TTC549 (cell line): Measurements from ENCODE around the gene OTUD4.
"Not testable (repeated sequence)": the region's sequence is repeated elsewhere in the genome, so short reads cannot be mapped to it uniquely, and the experiment has no call there.

Experiments used
- FAIRE-seq: peaks from 2 replicates; lab custom pipeline; 2012; peaks lifted over from hg19 to GRCh38; lab: Jason Lieb, UNC

Gene OTUD4

DNA sequence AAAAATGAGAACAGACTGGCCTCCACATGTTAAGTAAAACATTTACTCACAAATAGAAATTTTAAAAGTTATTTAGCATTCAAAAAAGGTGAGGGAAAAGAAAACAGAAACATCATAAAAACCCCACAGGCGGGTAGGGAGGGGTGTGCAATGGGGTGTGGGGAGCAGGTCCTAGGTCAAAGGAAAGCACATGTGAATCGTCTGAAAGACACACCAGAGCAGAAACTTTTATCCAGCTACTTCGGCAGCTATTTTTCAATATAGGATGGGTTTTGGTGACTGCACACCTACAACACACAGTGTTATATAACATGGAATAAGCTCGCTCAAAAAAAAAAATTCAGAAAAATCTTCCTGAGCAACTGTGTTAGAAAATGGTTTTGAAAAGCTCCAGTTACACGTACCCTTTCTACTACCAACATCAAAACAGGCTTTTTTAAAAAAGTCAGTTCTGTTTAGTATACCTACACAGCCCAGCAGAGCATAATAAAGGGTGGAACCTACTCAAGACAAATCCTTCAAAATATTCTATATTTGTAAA is 1.6 kb downstream of the OTUD4 start:
- FAIRE-seq = no peak

- no peak for FAIRE-seq
These were observed 2.4 kb downstream of the OTUD4 start for GRCh38 chr4:145177906-145178538.

DNA sequence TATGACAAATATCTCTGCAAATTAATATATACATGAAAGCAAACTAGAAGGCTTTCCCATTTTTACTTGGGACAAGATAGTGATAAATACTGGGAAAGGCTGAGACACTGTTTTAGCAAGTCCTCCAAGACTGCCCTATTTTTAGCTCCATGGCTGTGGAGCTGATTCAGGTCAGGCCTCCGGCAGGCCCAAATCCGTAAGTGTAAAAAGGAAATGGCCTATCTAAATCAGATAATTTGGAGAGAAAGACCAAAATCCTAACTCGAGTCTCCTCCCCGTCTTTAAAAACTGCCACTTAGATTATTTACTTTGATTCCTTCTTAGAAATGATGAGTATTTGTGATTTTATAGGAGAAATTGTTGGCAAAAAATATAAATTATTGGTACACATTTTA is 2.9 kb downstream of the OTUD4 start:
- FAIRE-seq = no peak

DNA sequence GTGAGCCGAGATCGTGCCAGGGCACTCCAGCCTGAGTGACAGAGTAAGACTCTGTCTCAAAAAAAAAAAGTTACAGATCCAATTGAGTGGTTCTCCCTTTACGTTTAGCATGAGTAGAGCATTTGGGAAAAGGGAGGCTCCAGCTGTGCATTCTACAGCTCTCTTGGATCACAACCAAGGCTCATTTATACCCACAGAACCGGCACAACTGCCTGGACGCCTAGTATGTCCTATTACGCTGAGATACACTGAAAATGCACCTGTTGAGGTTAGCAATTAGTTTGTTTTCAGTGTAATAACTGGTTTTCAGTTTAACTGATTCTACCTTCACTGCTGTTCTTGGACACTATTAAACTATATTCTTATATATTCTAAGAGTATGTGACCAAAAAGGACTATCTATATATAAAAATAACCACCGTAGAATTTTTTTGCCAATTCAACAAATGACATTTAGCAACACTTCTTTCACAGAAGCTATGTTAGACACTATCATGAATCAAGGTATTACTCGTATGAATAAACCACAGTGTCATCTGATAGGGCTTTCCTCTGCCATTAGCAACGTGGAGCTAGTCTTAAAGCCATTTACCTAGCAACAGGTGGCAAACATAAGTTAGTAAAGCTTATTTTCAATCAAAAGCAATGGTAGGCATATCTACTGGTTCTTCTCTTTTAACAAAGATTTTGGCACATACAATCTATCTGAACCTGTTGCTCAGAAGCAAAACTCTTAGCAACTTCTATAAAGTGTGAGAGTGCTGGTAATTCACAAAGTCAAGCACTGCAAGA is 3.6 kb downstream of the OTUD4 start:
- no peak for FAIRE-seq

DNA sequence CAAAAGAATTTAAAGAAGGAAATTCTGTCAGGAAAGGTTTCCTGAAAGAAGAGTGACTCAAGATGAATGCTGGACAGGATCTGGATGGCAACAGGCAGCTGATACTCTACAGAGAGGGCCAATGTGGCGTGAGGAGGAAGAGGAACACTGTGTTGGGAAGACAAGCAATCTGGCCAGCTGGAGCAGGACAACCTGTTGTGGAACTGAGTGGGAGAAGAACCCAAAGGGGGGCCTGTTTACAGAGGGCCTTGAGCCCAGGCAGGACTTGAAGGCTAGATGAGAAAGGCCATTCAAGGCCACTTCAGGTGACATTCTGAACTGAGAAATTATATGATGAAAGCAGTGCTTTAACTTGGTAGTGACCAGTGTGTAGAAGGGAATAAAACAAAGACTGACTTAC is 8.5 kb downstream of the OTUD4 start:
- no peak for FAIRE-seq

GRCh38 chr4:145170223-145170622 is 10.2 kb downstream of the OTUD4 start:
- no peak for FAIRE-seq

GRCh38 chr4:145168581-145169187 is 11.7 kb downstream of the OTUD4 start:
- FAIRE-seq = no peak

DNA sequence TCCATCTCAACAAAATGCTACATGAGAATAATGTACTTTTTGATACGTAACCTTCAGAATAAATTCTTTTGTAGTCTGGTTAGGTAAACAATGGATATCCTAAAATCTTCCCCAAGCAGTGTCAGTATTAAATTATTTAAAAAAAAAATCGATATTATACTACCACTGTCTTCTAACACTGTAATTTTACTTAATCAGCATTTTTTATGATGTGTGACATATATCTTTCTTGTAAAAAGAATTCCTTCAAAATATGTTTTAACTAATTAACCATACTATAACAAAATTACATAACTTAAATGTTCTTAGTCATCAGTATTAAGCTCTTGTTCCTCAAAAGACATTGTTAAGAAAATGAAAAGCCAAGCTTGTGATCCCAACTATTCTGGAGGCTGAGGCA is 12.5 kb downstream of the OTUD4 start:
- no peak for FAIRE-seq

GRCh38 chr4:145161549-145161948 is 18.8 kb downstream of the OTUD4 start:
- FAIRE-seq = no peak

- no peak for FAIRE-seq
These were observed 23.4 kb downstream of the OTUD4 start for GRCh38 chr4:145156986-145157385.

DNA sequence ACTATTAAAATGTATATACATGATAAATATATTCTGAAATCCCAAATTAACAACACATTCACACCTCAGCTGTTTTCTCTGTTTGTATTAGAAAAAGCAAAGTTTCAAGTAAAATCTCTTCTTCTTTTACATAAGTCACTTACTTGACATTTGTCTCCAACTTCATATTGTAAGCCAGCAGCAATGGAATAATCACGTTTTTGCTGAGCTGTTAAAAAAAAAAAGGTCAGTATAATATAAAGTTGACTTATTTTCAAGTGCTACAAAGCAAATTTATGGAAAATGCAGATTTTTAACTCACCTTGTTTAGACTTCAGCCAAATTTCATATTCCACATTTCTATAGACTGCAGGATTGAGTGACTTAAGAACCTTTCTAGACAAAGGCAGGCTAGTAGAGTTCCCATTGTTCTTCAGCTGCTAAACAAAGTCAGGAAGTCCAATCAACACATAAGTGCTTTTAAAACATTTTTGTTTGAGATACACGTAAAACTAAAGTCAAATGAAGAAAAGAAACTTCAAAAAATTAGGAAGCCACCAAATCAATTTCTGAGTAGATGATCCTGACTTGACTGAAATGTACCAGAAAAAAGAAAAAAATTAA is 25.0 kb downstream of the OTUD4 start:
- no peak for FAIRE-seq

- FAIRE-seq = no peak
These were observed 25.8 kb downstream of the OTUD4 start for GRCh38 chr4:145154573-145154972.

- FAIRE-seq = no peak
These were observed 26.5 kb downstream of the OTUD4 start for GRCh38 chr4:145153904-145154298.

DNA sequence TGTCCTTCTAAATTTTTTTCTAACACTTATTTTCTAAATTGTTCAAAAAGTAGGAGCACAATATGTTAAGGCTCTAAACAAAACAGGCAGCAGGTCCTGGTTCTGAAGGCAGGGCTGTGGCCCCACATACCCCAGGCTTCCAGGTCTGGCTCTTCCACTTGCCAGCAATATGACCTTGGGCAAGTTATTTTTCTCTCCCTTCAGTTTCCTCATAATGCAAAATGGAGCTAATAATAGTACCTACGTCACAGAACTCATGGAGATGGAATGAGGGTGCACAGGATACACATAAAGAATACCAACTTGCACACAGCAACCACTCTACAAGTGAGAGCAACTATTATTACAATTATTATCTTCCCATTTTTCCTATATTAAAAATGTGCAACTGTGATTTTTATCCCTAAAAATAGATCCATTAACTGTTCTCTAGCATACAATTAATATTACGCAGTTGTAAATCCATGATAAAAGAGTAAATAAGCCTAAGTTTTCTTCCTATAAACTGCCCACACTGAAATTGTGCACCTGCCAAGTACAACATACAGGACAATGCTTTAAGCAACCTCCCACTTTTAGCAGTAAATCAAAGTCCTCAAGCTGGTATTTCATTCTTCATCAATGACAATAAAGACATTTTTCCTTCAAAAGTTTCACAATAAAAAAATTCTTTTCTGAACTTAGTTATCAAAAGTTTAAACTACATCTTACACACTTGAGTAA is 27.0 kb downstream of the OTUD4 start:
- no peak for FAIRE-seq

DNA sequence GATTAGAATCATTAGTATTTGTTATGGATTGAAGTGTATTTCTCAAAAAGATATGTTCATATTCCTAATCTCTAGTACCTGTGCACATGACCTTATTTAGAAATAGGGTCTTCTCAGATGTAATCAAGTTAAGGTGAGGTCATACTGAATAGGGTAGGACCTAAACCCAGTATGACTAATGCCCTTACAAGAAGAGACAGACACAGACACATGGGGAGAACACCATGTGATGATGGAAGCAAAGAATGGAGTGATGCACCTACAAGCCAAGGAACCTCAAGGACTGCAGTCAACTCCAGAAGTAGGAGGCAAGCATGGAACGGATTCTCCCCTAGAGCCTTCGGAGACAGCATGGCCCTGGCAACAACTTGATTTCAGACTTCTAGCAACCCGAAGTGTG is 31.4 kb downstream of the OTUD4 start:
- FAIRE-seq = no peak

- not testable (repeated sequence) for FAIRE-seq
These were observed 44.2 kb downstream of the OTUD4 start for GRCh38 chr4:145136219-145136618.

GRCh38 chr4:145132511-145133098 is 47.8 kb downstream of the OTUD4 start:
- FAIRE-seq = no peak

- no peak for FAIRE-seq
These were observed 48.5 kb downstream of the OTUD4 start for GRCh38 chr4:145131848-145132247.

GRCh38 chr4:145130788-145131399 is 49.5 kb downstream of the OTUD4 start:
- FAIRE-seq = no peak

DNA sequence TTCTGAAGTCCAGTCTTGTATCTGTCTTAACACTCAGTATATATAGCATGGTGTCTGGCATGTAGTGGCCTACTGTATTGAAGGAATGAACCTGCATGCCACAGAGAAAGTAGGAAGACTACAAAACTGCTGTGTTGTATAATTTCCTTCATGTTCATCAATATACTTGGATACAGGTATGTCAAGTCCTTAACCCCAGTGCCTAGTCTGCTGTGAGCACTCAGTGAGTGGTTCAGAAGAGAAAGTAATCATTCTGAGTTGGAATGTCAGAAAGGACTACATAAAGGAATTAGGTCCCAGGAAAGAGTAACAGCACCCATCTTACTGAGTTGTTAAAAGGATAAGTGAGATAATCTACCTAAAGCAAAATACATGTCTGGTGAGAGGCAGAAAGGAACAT is 50.3 kb downstream of the OTUD4 start:
- FAIRE-seq = no peak

GRCh38 chr4:145125396-145125795 is 55.0 kb downstream of the OTUD4 start:
- FAIRE-seq = no peak
